NCI-H345 treated with DMSO at 0.1 percent for 48 hours (cell line): ENCODE results near the gene REEP5.

Experiments
- DNase-seq: peaks from one replicate; lab custom pipeline; 2025; ENCODE audit not compliant: unreplicated experiment; lab: John Stamatoyannopoulos, UW

REEP5 gene

GRCh38 chr5:112848116-112848811, 73.8 kb downstream of the REEP5 start:
- peak; percentile 52 for DNase-seq

GRCh38 chr5:112847306-112847705, 74.7 kb downstream of the REEP5 start:
- DNase-seq: no peak

- DNase-seq: no peak
Observed at GRCh38 chr5:112846556-112846955, 75.5 kb downstream of the REEP5 start.

- no peak for DNase-seq
Observed at GRCh38 chr5:112844489-112844888, 77.5 kb downstream of the REEP5 start.

DNA sequence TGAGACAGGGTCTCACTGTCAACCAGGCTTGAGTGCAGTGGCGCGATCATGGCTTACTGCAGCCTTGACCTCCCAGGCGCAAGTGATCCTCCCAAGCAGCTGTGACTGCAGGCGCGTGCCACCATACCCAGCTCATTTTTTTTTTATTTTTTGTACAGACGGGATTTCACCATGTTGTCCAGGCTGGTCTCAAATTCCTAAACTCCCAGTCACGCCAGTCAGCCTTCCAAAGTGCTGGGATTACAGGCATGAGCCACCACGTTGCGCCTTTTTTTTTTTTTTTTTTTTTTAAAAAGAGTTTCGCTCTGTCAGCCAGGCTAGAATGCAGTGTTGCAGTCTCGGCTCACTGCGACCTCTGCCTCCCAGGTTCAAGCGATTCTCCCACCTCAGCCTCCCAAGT, 88.1 kb downstream of the REEP5 start:
- DNase-seq: no peak

DNA sequence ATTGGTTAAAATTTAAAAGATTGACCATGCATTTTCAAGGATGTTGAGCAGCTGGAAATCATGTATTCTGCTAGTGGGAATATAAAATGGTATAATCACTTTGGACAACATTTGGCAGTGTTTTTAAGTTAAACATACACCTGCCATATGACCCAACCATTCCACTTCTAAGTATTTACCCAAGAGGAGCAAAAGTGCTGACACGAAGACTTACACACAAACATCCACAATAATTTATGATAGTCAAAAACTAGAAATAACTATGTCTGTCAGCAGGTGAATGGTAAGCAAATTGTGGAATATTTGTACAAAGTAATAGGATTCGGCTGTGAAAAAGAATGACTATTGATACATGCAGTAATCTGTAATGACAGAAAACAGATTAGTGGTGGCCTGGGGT, 91.6 kb downstream of the REEP5 start:
- no peak for DNase-seq
